Colonic mucosa (tissue), 4 donors: ENCODE measurements around the gene GPC5. TPM values are rescaled to one million over a fixed set of nuclear protein-coding genes. Genes with fewer than 3 reads are reported as not detected.
A peak's percentile ranks its signal among the peaks of the same experiment; 100 is the strongest.
"Not testable (repeated sequence)": the region's sequence is repeated elsewhere in the genome, so short reads cannot be mapped to it uniquely, and the experiment has no call there.

Experiments used
- DNase-seq: peaks from one replicate; pipeline ENCODE4 v3.0.0-alpha.2; 2020
- H3K27ac ChIP-seq: fragments of 200-600 bp; one replicate; pipeline ENCODE4 v1.8.0; 2021
- H3K27me3 ChIP-seq: fragments of 200-600 bp; one replicate; pipeline ENCODE4 v1.8.0; 2021
- H3K36me3 ChIP-seq: fragments of 200-600 bp; one replicate; pipeline ENCODE4 v1.8.0; 2021
- H3K4me1 ChIP-seq: fragments of 200-600 bp; one replicate; pipeline ENCODE4 v1.8.0; 2021; ENCODE audit warnings: mild to moderate bottlenecking
- H3K4me3 ChIP-seq: fragments of 200-600 bp; one replicate; pipeline ENCODE4 v1.8.0; 2021
- H3K9ac ChIP-seq, 2 donors: one replicate each; pipeline ENCODE4 v1.7.0; 2013; ENCODE audit warnings: control low read depth in 2 of 2, low read depth in 2 of 2, low read length in 2 of 2
- H3K9me3 ChIP-seq: fragments of 200-600 bp; one replicate; pipeline ENCODE4 v1.8.0; 2021
- CTCF ChIP-seq: fragments of 200-600 bp; IDR thresholded peaks from one replicate; pipeline ENCODE4 v1.8.0; 2022; ENCODE audit warnings: antibody characterized with exemption, mild to moderate bottlenecking
- intact Hi-C: fragments of 100-400 bp; cut with DNase I; formaldehyde crosslinking; loops from one replicate; pipeline ENCODE4 v1.14.1; 2022
- total RNA-seq, 2 donors: library from RNA; stranded (reverse); fragmentation: NEBNext Ultra II Directional in 1 of 2; extraction: Animal tissue kit (Norgen Biotek cat#: 25700) in 1 of 2; gene quantifications; one replicate each; pipeline ENCODE4 v1.2.1, GENCODE V29; 2021
- donor health status: healthy.
- donor health status: DM: no; HTN: no; CAD: no.
- donor health status: DM: no; HTN: no; CAD: no.

GPC5 gene
- total RNA-seq, 2 donors from 2014 or later: 0.42 TPM; not detected in 1

- intact Hi-C loops: no loop called here
- H3K27me3 ChIP-seq: no peaks in the 10 kb centered on the region
- no peak overlapping the region for H3K9ac ChIP-seq
- no peaks in the 10 kb centered on the region for H3K36me3 ChIP-seq
- DNase-seq: no peak
- no peak overlapping the region for H3K27ac ChIP-seq
- no peak overlapping the region for H3K4me3 ChIP-seq
- no peaks in the 10 kb centered on the region for H3K9me3 ChIP-seq
- no peaks in the 10 kb centered on the region for H3K4me1 ChIP-seq
- TF ChIP-seq CTCF: no peak
These were observed 1063.4 kb downstream of the GPC5 start for GRCh38 chr13:92461831-92462230.

- Histone ChIP-seq H3K9ac (no peak overlapping the region), H3K9me3 (no peaks in the 10 kb centered on the region), H3K27me3 (no peaks in the 10 kb centered on the region), H3K36me3 (no peaks in the 10 kb centered on the region), H3K27ac (no peak overlapping the region), H3K4me3 (no peak overlapping the region), H3K4me1 (no peaks in the 10 kb centered on the region)
- intact Hi-C loops: no loop called here
- TF ChIP-seq CTCF: no peak
- DNase-seq: peak; percentile 18
These were observed 1064.7 kb downstream of the GPC5 start for GRCh38 chr13:92463134-92463533.

GRCh38 chr13:92473765-92474475, 1075.5 kb downstream of the GPC5 start:
- intact Hi-C loops: no loop called here
- no peaks in the 10 kb centered on the region for H3K9me3 ChIP-seq
- no peaks in the 10 kb centered on the region for H3K36me3 ChIP-seq
- no peaks in the 10 kb centered on the region for H3K27me3 ChIP-seq
- no peak overlapping the region for H3K4me3 ChIP-seq
- no peaks in the 10 kb centered on the region for H3K4me1 ChIP-seq
- no peak overlapping the region for H3K27ac ChIP-seq
- TF ChIP-seq CTCF: no peak
- no peak overlapping the region for H3K9ac ChIP-seq
- DNase-seq: no peak

GRCh38 chr13:92480387-92480786, 1082.0 kb downstream of the GPC5 start:
- DNase-seq: no peak
- H3K4me3 ChIP-seq: no peak overlapping the region
- no peaks in the 10 kb centered on the region for H3K36me3 ChIP-seq
- no peaks in the 10 kb centered on the region for H3K4me1 ChIP-seq
- no peaks in the 10 kb centered on the region for H3K27me3 ChIP-seq
- H3K9me3 ChIP-seq: no peaks in the 10 kb centered on the region
- no peak for TF ChIP-seq CTCF
- intact Hi-C loops: no loop called here
- no peak overlapping the region for H3K27ac ChIP-seq
- H3K9ac ChIP-seq: no peak overlapping the region

GRCh38 chr13:92482790-92483189, 1084.4 kb downstream of the GPC5 start:
- H3K27ac ChIP-seq, H3K9me3 ChIP-seq, H3K4me3 ChIP-seq, H3K36me3 ChIP-seq, H3K27me3 ChIP-seq, H3K4me1 ChIP-seq, H3K9ac ChIP-seq, intact Hi-C loops, DNase-seq: not testable (repeated sequence)

GRCh38 chr13:92483894-92484293, 1085.5 kb downstream of the GPC5 start:
- Histone ChIP-seq H3K9ac (no peak overlapping the region), H3K9me3 (no peaks in the 10 kb centered on the region), H3K27me3 (no peaks in the 10 kb centered on the region), H3K4me3 (no peak overlapping the region), H3K4me1 (no peaks in the 10 kb centered on the region), H3K36me3 (no peaks in the 10 kb centered on the region), H3K27ac (no peak overlapping the region)
- TF ChIP-seq CTCF: no peak
- no peak for DNase-seq
- intact Hi-C loops: no loop called here
